SK-N-SH treated with all-trans-retinoic acid at 6 μM for 48 hours (cell line): ENCODE data around the gene BARHL2.

Experiments used
- ATAC-seq: fragments of 200-7000 bp; cut with Tn5 transposase; 3 replicates; pipeline ENCODE4 v1.9.1; 2020; ENCODE audit warnings: mild to moderate bottlenecking, moderate library complexity
- ARNTL ChIP-seq: fragments of 450-650 bp; formaldehyde crosslinking; IDR thresholded peaks from 2 replicates; pipeline ENCODE4 v1.5.0; 2020; ENCODE audit warnings: low read depth, mild to moderate bottlenecking, moderate library complexity, borderline replicate concordance
- BACH2 ChIP-seq: fragments of 250-450 bp; sonication (Bioruptor Pico); IDR thresholded peaks from 2 replicates; pipeline ENCODE4 v1.9.0; 2021; ENCODE audit warnings: mild to moderate bottlenecking, borderline replicate concordance
- ESRRG ChIP-seq: fragments of 250-450 bp; sonication (Bioruptor Pico); IDR thresholded peaks from 2 replicates; pipeline ENCODE4 v1.6.1; 2021; ENCODE audit warnings: mild to moderate bottlenecking
- GLIS3 ChIP-seq: fragments of 250-450 bp; sonication (Bioruptor Pico); IDR thresholded peaks from 2 replicates; pipeline ENCODE4 v1.5.0; 2020; ENCODE audit warnings: mild to moderate bottlenecking, moderate library complexity
- ISL1 ChIP-seq: fragments of 250-450 bp; sonication (Bioruptor Pico); IDR thresholded peaks from 2 replicates; pipeline ENCODE4 v2.1.2; 2022; ENCODE audit warnings: mild to moderate bottlenecking, moderate library complexity
- OSR1 ChIP-seq: fragments of 250-450 bp; sonication (Bioruptor Pico); IDR thresholded peaks from 2 replicates; pipeline ENCODE4 v1.8.0; 2022; ENCODE audit warnings: moderate library complexity, mild to moderate bottlenecking, inconsistent platforms
- PPARA ChIP-seq: fragments of 250-450 bp; sonication (Bioruptor Pico); IDR thresholded peaks from 2 replicates; pipeline ENCODE4 v1.5.0; 2020; ENCODE audit warnings: mild to moderate bottlenecking, borderline replicate concordance
- RARB ChIP-seq: fragments of 250-450 bp; sonication (Bioruptor Pico); IDR thresholded peaks from 2 replicates; pipeline ENCODE4 v1.8.0; 2021; ENCODE audit warnings: mild to moderate bottlenecking, moderate library complexity
- SNAI2 ChIP-seq: fragments of 250-450 bp; sonication (Bioruptor Pico); IDR thresholded peaks from 2 replicates; pipeline ENCODE4 v1.5.0; 2020; ENCODE audit warnings: mild to moderate bottlenecking, moderate library complexity
- TCF4 ChIP-seq: fragments of 250-450 bp; sonication (Bioruptor Pico); IDR thresholded peaks from 2 replicates; pipeline ENCODE4 v1.8.0; 2021; ENCODE audit warnings: mild to moderate bottlenecking, moderate library complexity, borderline replicate concordance
- TOX ChIP-seq: fragments of 250-450 bp; sonication (Bioruptor Pico); IDR thresholded peaks from 2 replicates; pipeline ENCODE4 v1.8.0; 2021; ENCODE audit warnings: mild to moderate bottlenecking, moderate library complexity, borderline replicate concordance
- ZC3H10 ChIP-seq: fragments of 250-450 bp; sonication (Bioruptor Pico); IDR thresholded peaks from 2 replicates; pipeline ENCODE4 v1.5.1; 2021; ENCODE audit warnings: mild to moderate bottlenecking, moderate library complexity
- ZFP3 ChIP-seq: fragments of 250-450 bp; sonication (Bioruptor Pico); IDR thresholded peaks from 2 replicates; pipeline ENCODE4 v1.5.0; 2020; ENCODE audit warnings: mild to moderate bottlenecking, moderate library complexity
- ZNF565 ChIP-seq: fragments of 450-650 bp; formaldehyde crosslinking; conservative IDR thresholded peaks from 2 replicates; pipeline ENCODE4 v1.5.0; 2020; ENCODE audit warnings: low read depth, mild to moderate bottlenecking, moderate library complexity
- ZNF70 ChIP-seq: fragments of 450-650 bp; formaldehyde crosslinking; IDR thresholded peaks from 2 replicates; pipeline ENCODE4 v1.5.0; 2020; ENCODE audit warnings: mild to moderate bottlenecking, moderate library complexity
- ZNF8 ChIP-seq: fragments of 450-650 bp; formaldehyde crosslinking; IDR thresholded peaks from 2 replicates; pipeline ENCODE4 v1.5.0; 2020; ENCODE audit warnings: mild to moderate bottlenecking, moderate library complexity
- TF ChIP-seq, protein P1 (sequence below): fragments of 250-450 bp; sonication (Bioruptor Pico); IDR thresholded peaks from 2 replicates; pipeline ENCODE4 v1.5.1; 2021; ENCODE audit warnings: mild to moderate bottlenecking, moderate library complexity
- TF ChIP-seq, protein P2 (sequence below): fragments of 250-450 bp; sonication (Bioruptor Pico); IDR thresholded peaks from 2 replicates; pipeline ENCODE4 v1.5.1; 2020; ENCODE audit warnings: low read depth, mild to moderate bottlenecking, moderate library complexity
- TF ChIP-seq, protein P3 (sequence below): fragments of 250-450 bp; sonication (Bioruptor Pico); IDR thresholded peaks from 2 replicates; pipeline ENCODE4 v1.5.0; 2020; ENCODE audit warnings: mild to moderate bottlenecking, moderate library complexity
- TF ChIP-seq, protein P4 (sequence below): fragments of 250-450 bp; sonication (Bioruptor Pico); IDR thresholded peaks from 2 replicates; pipeline ENCODE4 v1.8.0; 2020; ENCODE audit warnings: mild to moderate bottlenecking, moderate library complexity, borderline replicate concordance

BARHL2 gene

DNA sequence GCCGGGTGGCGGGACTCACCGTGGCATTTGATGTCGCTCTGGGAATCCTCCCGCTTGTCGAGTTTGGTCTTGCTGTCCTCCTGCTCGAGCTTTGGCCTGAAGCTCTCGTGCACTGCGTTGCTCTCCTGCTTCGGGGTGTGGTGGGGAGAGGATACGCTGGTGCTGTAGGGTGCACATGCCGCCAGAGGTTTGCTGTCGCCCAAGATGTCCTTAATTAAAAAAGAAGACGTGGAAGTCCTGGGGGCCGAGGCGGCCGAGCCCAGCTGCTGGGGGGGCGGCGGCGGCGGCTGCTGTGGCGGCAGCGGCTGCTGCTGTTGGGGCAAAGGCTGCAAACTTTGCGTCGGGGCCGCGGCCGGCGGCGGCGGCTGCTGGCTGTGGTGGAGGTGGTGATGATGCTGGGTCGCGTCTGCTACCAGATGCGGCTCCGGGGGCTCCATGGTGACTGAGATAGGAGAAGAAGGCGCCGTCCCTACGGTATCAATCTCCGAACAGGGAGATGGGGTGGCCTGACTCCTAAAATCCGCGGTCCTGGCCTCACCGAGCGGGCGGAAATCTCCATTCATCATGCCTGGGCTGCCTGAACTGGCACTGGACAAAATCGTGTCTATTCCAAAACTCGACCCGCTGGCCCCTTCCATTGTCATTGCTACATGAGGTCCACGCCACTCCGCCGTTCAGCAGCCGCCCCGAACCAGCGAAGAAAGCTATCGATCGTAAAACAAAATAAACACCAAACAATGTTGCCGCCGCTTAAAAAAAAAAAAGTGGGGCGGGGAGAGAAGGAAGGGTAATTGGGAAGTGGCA lies at the start of gene BARHL2:
BARHL2 (minus strand) TSS at position 751 of the 804 bp plus-strand sequence; CDS start at position 644, 107 bp downstream.
- TF ChIP-seq ZNF565 (CRISPR knock-in tag) (no peak), TOX (CRISPR knock-in tag) (no peak), RARB (CRISPR knock-in tag) (no peak), ESRRG (CRISPR knock-in tag) (no peak), ZNF70 (CRISPR knock-in tag) (no peak), ISL1 (CRISPR knock-in tag) (no peak), ZC3H10 (no peak), ZFP3 (no peak), ZNF8 (CRISPR knock-in tag) (no peak), OSR1 (no peak), BACH2 (CRISPR knock-in tag) (no peak), TCF4 (no peak), ARNTL (CRISPR knock-in tag) (no peak), SNAI2 (CRISPR knock-in tag) (no peak)
- TF ChIP-seq, protein P1, sequence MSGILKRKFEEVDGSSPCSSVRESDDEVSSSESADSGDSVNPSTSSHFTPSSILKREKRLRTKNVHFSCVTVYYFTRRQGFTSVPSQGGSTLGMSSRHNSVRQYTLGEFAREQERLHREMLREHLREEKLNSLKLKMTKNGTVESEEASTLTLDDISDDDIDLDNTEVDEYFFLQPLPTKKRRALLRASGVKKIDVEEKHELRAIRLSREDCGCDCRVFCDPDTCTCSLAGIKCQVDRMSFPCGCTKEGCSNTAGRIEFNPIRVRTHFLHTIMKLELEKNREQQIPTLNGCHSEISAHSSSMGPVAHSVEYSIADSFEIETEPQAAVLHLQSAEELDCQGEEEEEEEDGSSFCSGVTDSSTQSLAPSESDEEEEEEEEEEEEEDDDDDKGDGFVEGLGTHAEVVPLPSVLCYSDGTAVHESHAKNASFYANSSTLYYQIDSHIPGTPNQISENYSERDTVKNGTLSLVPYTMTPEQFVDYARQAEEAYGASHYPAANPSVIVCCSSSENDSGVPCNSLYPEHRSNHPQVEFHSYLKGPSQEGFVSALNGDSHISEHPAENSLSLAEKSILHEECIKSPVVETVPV (CRISPR knock-in tag), result no peak
- TF ChIP-seq, protein P2, sequence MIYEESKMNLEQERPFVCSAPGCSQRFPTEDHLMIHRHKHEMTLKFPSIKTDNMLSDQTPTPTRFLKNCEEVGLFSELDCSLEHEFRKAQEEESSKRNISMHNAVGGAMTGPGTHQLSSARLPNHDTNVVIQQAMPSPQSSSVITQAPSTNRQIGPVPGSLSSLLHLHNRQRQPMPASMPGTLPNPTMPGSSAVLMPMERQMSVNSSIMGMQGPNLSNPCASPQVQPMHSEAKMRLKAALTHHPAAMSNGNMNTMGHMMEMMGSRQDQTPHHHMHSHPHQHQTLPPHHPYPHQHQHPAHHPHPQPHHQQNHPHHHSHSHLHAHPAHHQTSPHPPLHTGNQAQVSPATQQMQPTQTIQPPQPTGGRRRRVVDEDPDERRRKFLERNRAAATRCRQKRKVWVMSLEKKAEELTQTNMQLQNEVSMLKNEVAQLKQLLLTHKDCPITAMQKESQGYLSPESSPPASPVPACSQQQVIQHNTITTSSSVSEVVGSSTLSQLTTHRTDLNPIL, result no peak
- TF ChIP-seq, protein P3, sequence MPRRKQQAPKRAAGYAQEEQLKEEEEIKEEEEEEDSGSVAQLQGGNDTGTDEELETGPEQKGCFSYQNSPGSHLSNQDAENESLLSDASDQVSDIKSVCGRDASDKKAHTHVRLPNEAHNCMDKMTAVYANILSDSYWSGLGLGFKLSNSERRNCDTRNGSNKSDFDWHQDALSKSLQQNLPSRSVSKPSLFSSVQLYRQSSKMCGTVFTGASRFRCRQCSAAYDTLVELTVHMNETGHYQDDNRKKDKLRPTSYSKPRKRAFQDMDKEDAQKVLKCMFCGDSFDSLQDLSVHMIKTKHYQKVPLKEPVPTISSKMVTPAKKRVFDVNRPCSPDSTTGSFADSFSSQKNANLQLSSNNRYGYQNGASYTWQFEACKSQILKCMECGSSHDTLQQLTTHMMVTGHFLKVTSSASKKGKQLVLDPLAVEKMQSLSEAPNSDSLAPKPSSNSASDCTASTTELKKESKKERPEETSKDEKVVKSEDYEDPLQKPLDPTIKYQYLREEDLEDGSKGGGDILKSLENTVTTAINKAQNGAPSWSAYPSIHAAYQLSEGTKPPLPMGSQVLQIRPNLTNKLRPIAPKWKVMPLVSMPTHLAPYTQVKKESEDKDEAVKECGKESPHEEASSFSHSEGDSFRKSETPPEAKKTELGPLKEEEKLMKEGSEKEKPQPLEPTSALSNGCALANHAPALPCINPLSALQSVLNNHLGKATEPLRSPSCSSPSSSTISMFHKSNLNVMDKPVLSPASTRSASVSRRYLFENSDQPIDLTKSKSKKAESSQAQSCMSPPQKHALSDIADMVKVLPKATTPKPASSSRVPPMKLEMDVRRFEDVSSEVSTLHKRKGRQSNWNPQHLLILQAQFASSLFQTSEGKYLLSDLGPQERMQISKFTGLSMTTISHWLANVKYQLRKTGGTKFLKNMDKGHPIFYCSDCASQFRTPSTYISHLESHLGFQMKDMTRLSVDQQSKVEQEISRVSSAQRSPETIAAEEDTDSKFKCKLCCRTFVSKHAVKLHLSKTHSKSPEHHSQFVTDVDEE (CRISPR knock-in tag), result no peak
- TF ChIP-seq, protein P4, sequence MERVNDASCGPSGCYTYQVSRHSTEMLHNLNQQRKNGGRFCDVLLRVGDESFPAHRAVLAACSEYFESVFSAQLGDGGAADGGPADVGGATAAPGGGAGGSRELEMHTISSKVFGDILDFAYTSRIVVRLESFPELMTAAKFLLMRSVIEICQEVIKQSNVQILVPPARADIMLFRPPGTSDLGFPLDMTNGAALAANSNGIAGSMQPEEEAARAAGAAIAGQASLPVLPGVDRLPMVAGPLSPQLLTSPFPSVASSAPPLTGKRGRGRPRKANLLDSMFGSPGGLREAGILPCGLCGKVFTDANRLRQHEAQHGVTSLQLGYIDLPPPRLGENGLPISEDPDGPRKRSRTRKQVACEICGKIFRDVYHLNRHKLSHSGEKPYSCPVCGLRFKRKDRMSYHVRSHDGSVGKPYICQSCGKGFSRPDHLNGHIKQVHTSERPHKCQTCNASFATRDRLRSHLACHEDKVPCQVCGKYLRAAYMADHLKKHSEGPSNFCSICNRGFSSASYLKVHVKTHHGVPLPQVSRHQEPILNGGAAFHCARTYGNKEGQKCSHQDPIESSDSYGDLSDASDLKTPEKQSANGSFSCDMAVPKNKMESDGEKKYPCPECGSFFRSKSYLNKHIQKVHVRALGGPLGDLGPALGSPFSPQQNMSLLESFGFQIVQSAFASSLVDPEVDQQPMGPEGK (CRISPR knock-in tag), result no peak
- ATAC-seq, result no peak

DNA sequence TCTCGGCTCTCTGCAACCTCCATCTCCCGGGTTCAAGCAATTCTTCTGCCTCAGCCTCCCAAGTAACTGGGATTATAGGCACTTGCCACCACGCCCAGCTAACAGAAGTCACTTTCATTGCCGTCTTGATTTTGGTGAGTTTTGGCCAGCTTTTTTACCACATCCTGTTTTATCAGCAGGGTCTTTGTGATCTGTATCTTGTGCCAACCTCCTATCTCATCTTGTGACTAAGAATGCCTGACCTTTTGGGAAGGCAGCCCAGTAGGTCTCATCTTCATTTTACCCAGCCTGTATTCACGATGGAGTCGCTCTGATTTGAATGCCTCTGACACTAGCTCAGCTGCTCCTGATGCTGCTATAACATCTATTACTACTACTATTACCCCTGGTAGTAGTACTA lies 46.8 kb upstream of the BARHL2 start:
- no peak for ATAC-seq
- TF ChIP-seq ZNF8 (CRISPR knock-in tag) (no peak), ISL1 (CRISPR knock-in tag) (no peak), PPARA (CRISPR knock-in tag) (no peak), ESRRG (CRISPR knock-in tag) (no peak), ZFP3 (no peak), RARB (CRISPR knock-in tag) (no peak), GLIS3 (CRISPR knock-in tag) (no peak), ZC3H10 (no peak), BACH2 (CRISPR knock-in tag) (no peak), ZNF565 (CRISPR knock-in tag) (no peak), ARNTL (CRISPR knock-in tag) (no peak), TOX (CRISPR knock-in tag) (no peak)
- TF ChIP-seq, protein P3 (CRISPR knock-in tag), result no peak
- TF ChIP-seq, protein P2, result no peak
- TF ChIP-seq, protein P4 (CRISPR knock-in tag), result no peak
- TF ChIP-seq, protein P1 (CRISPR knock-in tag), result no peak
